Karpas-422 (cell line): ENCODE results near the gene AFF3. TPM values are rescaled to one million over a fixed set of nuclear protein-coding genes. Genes with fewer than 3 reads are reported as not detected.

Experiments
- DNase-seq: peaks from one replicate; pipeline ENCODE4 v3.0.0-alpha.2; 2015
- H2AFZ ChIP-seq: fragments of 200-600 bp; sonication (generic); 2 replicates; pipeline ENCODE4 v1.6.1; 2014; ENCODE audit warnings: antibody characterized with exemption, low read length, mixed read lengths
- H3K27ac ChIP-seq: fragments of 200-600 bp; sonication (generic); 2 replicates; pipeline ENCODE4 v1.5.1; 2014; ENCODE audit warnings: mild to moderate bottlenecking, low read length, moderate library complexity
- H3K27me3 ChIP-seq: fragments of 200-600 bp; sonication (generic); 2 replicates; pipeline ENCODE4 v1.6.1; 2014; ENCODE audit warnings: low read length, mixed read lengths
- H3K36me3 ChIP-seq: fragments of 200-600 bp; sonication (generic); 2 replicates; pipeline ENCODE4 v1.6.1; 2014; ENCODE audit warnings: low read length, mixed read lengths; ENCODE audit not compliant: insufficient read depth
- H3K4me1 ChIP-seq: fragments of 200-600 bp; sonication (generic); 2 replicates; pipeline ENCODE4 v1.6.1; 2014; ENCODE audit warnings: mild to moderate bottlenecking, low read length, mixed read lengths
- H3K4me2 ChIP-seq: fragments of 200-600 bp; sonication (generic); 2 replicates; pipeline ENCODE4 v1.6.1; 2014; ENCODE audit warnings: low read length, low read depth, mild to moderate bottlenecking; ENCODE audit not compliant: poor library complexity, severe bottlenecking
- H3K4me3 ChIP-seq: fragments of 200-600 bp; sonication (generic); 2 replicates; pipeline ENCODE4 v1.5.1; 2014; ENCODE audit warnings: mild to moderate bottlenecking, antibody characterized with exemption, low read length, mixed read lengths
- H3K79me2 ChIP-seq: fragments of 200-600 bp; sonication (generic); 2 replicates; pipeline ENCODE4 v1.6.1; 2014; ENCODE audit warnings: mild to moderate bottlenecking, low read length, mixed read lengths
- H3K9ac ChIP-seq: fragments of 200-600 bp; sonication (generic); 2 replicates; pipeline ENCODE4 v1.6.0; 2014; ENCODE audit warnings: low read length
- H3K9me2 ChIP-seq: fragments of 200-600 bp; sonication (generic), shearing (Covaris generic); replicated peaks from 2 replicates; pipeline ENCODE4 v1.6.0; 2014; ENCODE audit warnings: mild to moderate bottlenecking, low read length, moderate library complexity; ENCODE audit not compliant: insufficient read depth
- H3K9me3 ChIP-seq: fragments of 300-700, 200-600 bp; sonication (generic); 2 replicates; pipeline ENCODE4 v1.6.1; 2014; ENCODE audit warnings: low read length, mixed read lengths
- H4K20me1 ChIP-seq: fragments of 200-600 bp; sonication (generic); 2 replicates; pipeline ENCODE4 v1.6.1; 2014; ENCODE audit warnings: mild to moderate bottlenecking, antibody characterized with exemption, low read length, low read depth; ENCODE audit not compliant: insufficient read depth
- total RNA-seq: library from RNA; depleted of rRNA; stranded (reverse); fragments of >200 nt; shearing (Covaris generic); gene quantifications from 2 replicates; pipeline ENCODE4 v1.2.3, GENCODE V29; 2014; ENCODE audit warnings: low replicate concordance

The AFF3 gene
- total RNA-seq, 1 experiment from 2014 or later = 99.7 TPM

DNA sequence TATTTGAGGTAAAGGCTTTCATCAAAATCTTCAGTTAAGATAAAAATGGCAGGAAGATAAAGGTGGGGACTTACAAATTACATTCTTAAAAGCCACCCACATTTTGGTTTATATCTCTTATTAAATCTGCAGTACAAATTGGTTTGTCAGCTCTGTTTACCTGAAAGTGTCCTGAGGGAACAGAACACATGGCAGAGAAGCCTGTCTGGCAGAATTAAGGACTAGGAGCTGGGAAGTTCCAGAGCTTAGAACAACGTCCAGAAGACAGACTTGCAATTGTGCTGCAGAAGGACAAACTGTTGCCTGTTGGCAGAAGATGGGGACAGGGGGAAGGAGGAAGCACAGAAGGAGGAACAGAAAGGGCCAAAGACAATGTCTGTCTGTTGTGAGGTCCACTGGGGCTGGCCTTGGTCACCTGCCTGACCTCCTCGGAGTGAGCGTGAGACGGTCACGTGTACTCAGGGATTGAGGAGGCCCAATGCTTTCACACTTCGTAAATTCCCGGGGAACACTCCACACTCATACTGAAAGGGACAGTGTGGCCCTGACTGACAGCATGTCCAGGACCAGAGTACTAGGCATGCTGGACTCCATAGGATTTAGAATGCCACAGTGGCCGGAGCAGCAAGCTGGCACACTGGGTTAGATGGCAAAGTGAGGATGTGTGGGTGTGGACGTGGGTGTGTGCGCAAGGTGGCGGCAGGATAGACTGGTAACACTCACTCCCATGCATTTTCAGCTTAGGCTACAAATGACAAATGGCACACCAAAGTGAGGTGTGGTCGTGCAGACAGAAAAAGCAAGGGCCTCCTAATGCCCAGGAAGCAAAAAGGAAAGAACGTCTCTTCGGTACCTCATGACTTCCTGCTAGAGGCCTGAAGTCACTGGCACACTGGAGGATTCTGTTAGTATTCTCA, 441.6 kb downstream of the AFF3 start:
- Histone ChIP-seq H4K20me1 (no peaks in the 10 kb centered on the region), H3K4me2 (no peak overlapping the region), H2AFZ (no peak overlapping the region)

GRCh38 chr2:99698896-99699295, 443.5 kb downstream of the AFF3 start:
- Histone ChIP-seq H3K9me2 (no peaks in the 10 kb centered on the region), H3K9me3 (no peaks in the 10 kb centered on the region), H3K4me3 (no peak overlapping the region), H3K27me3 (no peaks in the 10 kb centered on the region), H3K4me1 (no peaks in the 10 kb centered on the region), H4K20me1 (no peaks in the 10 kb centered on the region), H3K27ac (no peak overlapping the region), H3K36me3 (no peaks in the 10 kb centered on the region), H3K4me2 (no peak overlapping the region), H3K79me2 (no peaks in the 10 kb centered on the region), H2AFZ (no peak overlapping the region), H3K9ac (no peak overlapping the region)
- DNase-seq = no peak

More for the DNA sequence above, 441.6 kb downstream of the AFF3 start:
- Histone ChIP-seq H3K4me1 (no peaks in the 10 kb centered on the region), H3K27me3 (no peaks in the 10 kb centered on the region), H3K9me2 (no peaks in the 10 kb centered on the region), H3K79me2 (no peaks in the 10 kb centered on the region), H3K27ac (no peak overlapping the region), H3K36me3 (no peaks in the 10 kb centered on the region), H3K9ac (no peak overlapping the region), H3K9me3 (no peaks in the 10 kb centered on the region), H3K4me3 (no peak overlapping the region)
- no peak for DNase-seq

- H3K27me3 ChIP-seq = no peaks in the 10 kb centered on the region
- H3K9me2 ChIP-seq = no peaks in the 10 kb centered on the region
- H3K79me2 ChIP-seq = no peaks in the 10 kb centered on the region
- H3K36me3 ChIP-seq = no peaks in the 10 kb centered on the region
- H3K4me1 ChIP-seq = no peaks in the 10 kb centered on the region
- no peak overlapping the region for H3K4me2 ChIP-seq
- DNase-seq = no peak
- H3K9me3 ChIP-seq = no peaks in the 10 kb centered on the region
- no peak overlapping the region for H3K4me3 ChIP-seq
- no peaks in the 10 kb centered on the region for H4K20me1 ChIP-seq
- no peak overlapping the region for H3K9ac ChIP-seq
- no peak overlapping the region for H3K27ac ChIP-seq
- H2AFZ ChIP-seq = no peak overlapping the region
Observed at GRCh38 chr2:99697811-99698568, 444.4 kb downstream of the AFF3 start.

GRCh38 chr2:99695944-99696253, 446.5 kb downstream of the AFF3 start:
- H3K4me1 ChIP-seq = no peaks in the 10 kb centered on the region
- no peaks in the 10 kb centered on the region for H3K9me2 ChIP-seq
- H3K9ac ChIP-seq = no peak overlapping the region
- H3K4me2 ChIP-seq = no peak overlapping the region
- no peaks in the 10 kb centered on the region for H3K27me3 ChIP-seq
- no peaks in the 10 kb centered on the region for H3K36me3 ChIP-seq
- H3K4me3 ChIP-seq = no peak overlapping the region
- no peak for DNase-seq
- no peaks in the 10 kb centered on the region for H4K20me1 ChIP-seq
- H3K27ac ChIP-seq = no peak overlapping the region
- no peak overlapping the region for H2AFZ ChIP-seq
- H3K9me3 ChIP-seq = no peaks in the 10 kb centered on the region
- H3K79me2 ChIP-seq = no peaks in the 10 kb centered on the region

DNA sequence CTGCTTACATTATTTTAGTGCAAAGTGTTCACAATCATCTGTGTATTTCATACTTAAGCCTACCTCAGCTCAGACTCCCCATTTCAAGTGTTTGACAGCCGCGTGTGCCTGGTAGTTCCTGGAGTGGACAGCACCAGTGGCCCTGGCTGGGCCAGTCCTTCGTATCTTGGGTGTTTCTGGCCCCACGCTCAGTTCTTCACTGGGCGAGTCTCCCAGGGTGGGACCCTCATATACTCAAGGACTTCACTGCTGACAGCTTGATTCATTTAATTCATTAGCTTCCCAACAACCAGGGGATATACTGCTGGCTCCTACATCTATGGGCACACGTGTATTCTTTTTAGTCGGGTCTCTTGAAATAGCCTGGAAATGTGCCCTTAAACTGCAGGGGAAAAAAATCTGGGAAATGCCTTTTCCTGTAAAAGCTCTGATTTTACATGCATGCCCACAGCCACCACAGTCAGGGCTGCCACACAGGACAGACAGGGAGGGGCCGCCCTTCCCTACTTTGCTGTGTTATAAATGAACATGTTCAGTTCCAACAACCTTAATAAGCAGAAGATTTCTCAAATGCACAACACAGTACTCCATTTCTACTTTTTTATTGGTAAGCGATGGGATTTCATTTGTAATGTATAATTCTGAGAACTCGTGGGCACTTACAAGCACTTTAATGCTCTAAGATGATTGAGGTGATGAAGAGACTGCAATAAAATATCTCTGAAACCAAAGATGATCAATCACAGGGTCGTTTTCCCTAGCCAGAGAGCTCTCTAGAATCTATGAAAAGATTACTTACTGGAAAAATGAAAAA, 447.1 kb downstream of the AFF3 start:
- DNase-seq = no peak
- Histone ChIP-seq H3K9ac (no peak overlapping the region), H3K36me3 (no peaks in the 10 kb centered on the region), H3K9me3 (no peaks in the 10 kb centered on the region), H3K9me2 (no peaks in the 10 kb centered on the region), H3K27ac (no peak overlapping the region), H3K4me2 (no peak overlapping the region), H3K27me3 (no peaks in the 10 kb centered on the region), H2AFZ (no peak overlapping the region), H4K20me1 (no peaks in the 10 kb centered on the region), H3K4me3 (no peak overlapping the region), H3K4me1 (no peaks in the 10 kb centered on the region), H3K79me2 (no peaks in the 10 kb centered on the region)

DNA sequence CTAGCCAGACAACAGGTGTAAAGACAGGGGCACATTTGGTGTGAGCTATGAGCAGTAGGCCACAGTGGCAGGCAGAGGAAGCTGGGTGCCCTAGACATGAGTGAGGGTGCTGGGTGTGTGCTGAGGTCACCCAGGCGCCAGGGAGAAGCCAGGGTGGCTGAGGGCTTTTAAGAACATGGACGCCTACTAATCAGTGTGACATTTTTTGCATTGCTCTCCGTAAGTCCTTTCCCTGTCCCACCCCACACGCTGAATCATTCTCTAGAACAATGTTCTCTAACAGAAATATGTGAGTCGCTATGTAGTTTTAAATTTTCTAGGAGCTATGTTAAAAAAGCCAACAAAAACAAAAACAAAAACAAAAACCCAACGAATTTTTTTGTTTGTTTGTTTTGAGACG, 448.1 kb downstream of the AFF3 start:
- Histone ChIP-seq H3K79me2 (no peaks in the 10 kb centered on the region), H3K36me3 (no peaks in the 10 kb centered on the region), H4K20me1 (no peaks in the 10 kb centered on the region), H3K27me3 (no peaks in the 10 kb centered on the region), H3K27ac (no peak overlapping the region), H3K4me3 (no peak overlapping the region), H3K4me2 (no peak overlapping the region), H3K9ac (no peak overlapping the region), H3K9me2 (no peaks in the 10 kb centered on the region), H3K9me3 (no peaks in the 10 kb centered on the region), H2AFZ (no peak overlapping the region), H3K4me1 (no peaks in the 10 kb centered on the region)
- DNase-seq = no peak

DNA sequence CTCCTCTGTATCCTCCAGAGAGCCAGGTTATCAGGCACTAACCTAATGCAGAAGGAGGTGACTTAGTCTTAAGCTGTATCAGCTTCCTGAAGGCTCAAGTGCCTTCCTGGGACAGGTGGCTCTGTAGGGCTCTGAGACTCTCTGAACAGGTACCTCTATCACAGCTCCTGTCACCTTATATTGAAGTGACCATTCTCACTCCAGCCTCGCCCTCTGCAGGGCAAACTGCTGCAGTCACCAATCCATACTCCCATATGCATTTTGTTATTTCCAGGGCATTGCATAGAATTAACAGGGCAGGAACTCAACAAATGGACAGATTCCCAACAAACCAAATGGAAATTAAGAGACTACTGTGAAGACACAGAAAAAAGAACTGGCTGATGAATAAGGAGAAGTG, 449.6 kb downstream of the AFF3 start:
- no peak overlapping the region for H3K4me3 ChIP-seq
- DNase-seq = no peak
- no peaks in the 10 kb centered on the region for H3K9me3 ChIP-seq
- no peaks in the 10 kb centered on the region for H4K20me1 ChIP-seq
- no peak overlapping the region for H3K27ac ChIP-seq
- H3K4me2 ChIP-seq = no peak overlapping the region
- no peak overlapping the region for H2AFZ ChIP-seq
- H3K27me3 ChIP-seq = no peaks in the 10 kb centered on the region
- no peaks in the 10 kb centered on the region for H3K36me3 ChIP-seq
- H3K4me1 ChIP-seq = no peaks in the 10 kb centered on the region
- no peaks in the 10 kb centered on the region for H3K9me2 ChIP-seq
- no peak overlapping the region for H3K9ac ChIP-seq
- no peaks in the 10 kb centered on the region for H3K79me2 ChIP-seq

- no peak overlapping the region for H3K27ac ChIP-seq
- H4K20me1 ChIP-seq = no peaks in the 10 kb centered on the region
- H3K9me3 ChIP-seq = no peaks in the 10 kb centered on the region
- no peak overlapping the region for H3K4me2 ChIP-seq
- no peak overlapping the region for H2AFZ ChIP-seq
- no peaks in the 10 kb centered on the region for H3K9me2 ChIP-seq
- H3K79me2 ChIP-seq = no peaks in the 10 kb centered on the region
- H3K4me3 ChIP-seq = no peak overlapping the region
- H3K36me3 ChIP-seq = no peaks in the 10 kb centered on the region
- H3K4me1 ChIP-seq = no peaks in the 10 kb centered on the region
- H3K27me3 ChIP-seq = no peaks in the 10 kb centered on the region
- DNase-seq = no peak
- no peak overlapping the region for H3K9ac ChIP-seq
Observed at GRCh38 chr2:99691926-99692325, 450.5 kb downstream of the AFF3 start.
